A673 (cell line): Measurements from ENCODE around the gene SNX33.
"Not testable (repeated sequence)": the region's sequence is repeated elsewhere in the genome, so short reads cannot be mapped to it uniquely, and the experiment has no call there.

Experiments used
- EZH2 ChIP-seq: fragments of 200-600 bp; sonication (generic); IDR thresholded peaks from 2 replicates; pipeline ENCODE4 v1.6.1; 2017; ENCODE audit warnings: borderline replicate concordance, low read depth, mild to moderate bottlenecking, mixed read lengths, antibody characterized with exemption, low read length; ENCODE audit not compliant: poor library complexity, severe bottlenecking
- TF ChIP-seq, protein P1 (sequence below): fragments of 300-800, 200-600 bp; sonication (generic); conservative IDR thresholded peaks from 2 replicates; pipeline ENCODE4 v1.5.1; 2017; ENCODE audit warnings: low read depth, mild to moderate bottlenecking, antibody characterized with exemption, low read length, moderate library complexity, mixed read lengths

GRCh38 chr15:75710874-75711273 lies 63.2 kb downstream of the SNX33 start:
- TF ChIP-seq, protein P1, sequence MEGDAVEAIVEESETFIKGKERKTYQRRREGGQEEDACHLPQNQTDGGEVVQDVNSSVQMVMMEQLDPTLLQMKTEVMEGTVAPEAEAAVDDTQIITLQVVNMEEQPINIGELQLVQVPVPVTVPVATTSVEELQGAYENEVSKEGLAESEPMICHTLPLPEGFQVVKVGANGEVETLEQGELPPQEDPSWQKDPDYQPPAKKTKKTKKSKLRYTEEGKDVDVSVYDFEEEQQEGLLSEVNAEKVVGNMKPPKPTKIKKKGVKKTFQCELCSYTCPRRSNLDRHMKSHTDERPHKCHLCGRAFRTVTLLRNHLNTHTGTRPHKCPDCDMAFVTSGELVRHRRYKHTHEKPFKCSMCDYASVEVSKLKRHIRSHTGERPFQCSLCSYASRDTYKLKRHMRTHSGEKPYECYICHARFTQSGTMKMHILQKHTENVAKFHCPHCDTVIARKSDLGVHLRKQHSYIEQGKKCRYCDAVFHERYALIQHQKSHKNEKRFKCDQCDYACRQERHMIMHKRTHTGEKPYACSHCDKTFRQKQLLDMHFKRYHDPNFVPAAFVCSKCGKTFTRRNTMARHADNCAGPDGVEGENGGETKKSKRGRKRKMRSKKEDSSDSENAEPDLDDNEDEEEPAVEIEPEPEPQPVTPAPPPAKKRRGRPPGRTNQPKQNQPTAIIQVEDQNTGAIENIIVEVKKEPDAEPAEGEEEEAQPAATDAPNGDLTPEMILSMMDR: not testable (repeated sequence)
- TF ChIP-seq EZH2: not testable (repeated sequence)
